Neural progenitor cell (in vitro differentiated cells): ENCODE measurements around the gene PLA2G5. TPM values are rescaled to one million over a fixed set of nuclear protein-coding genes. Genes with fewer than 3 reads are reported as not detected.

Experiments used
- DNase-seq: peaks from one replicate; pipeline ENCODE4 v3.0.0-alpha.2; 2016; ENCODE audit warnings: low spot score
- H2AFZ ChIP-seq: fragments of 200-600 bp; sonication (generic); replicated peaks from 2 replicates; pipeline ENCODE4 v1.6.1; 2016; ENCODE audit warnings: antibody characterized with exemption
- H3F3A ChIP-seq: fragments of 200-600 bp; sonication (generic); 2 replicates; pipeline ENCODE4 v1.6.1; 2016; ENCODE audit warnings: antibody characterized with exemption, low read depth
- H3K27ac ChIP-seq: fragments of 200-600 bp; sonication (generic); 2 replicates; pipeline ENCODE4 v1.5.1; 2016; ENCODE audit warnings: mild to moderate bottlenecking
- H3K27me3 ChIP-seq: fragments of 200-600 bp; sonication (generic); 2 replicates; pipeline ENCODE4 v1.6.1; 2016; ENCODE audit warnings: mild to moderate bottlenecking, moderate library complexity
- H3K36me3 ChIP-seq: fragments of 200-600 bp; sonication (generic); 2 replicates; pipeline ENCODE4 v1.5.1; 2016
- H3K4me1 ChIP-seq: fragments of 200-600 bp; sonication (generic); 2 replicates; pipeline ENCODE4 v1.6.1; 2016; ENCODE audit warnings: mixed run types
- H3K4me2 ChIP-seq: fragments of 200-600 bp; sonication (generic); 2 replicates; pipeline ENCODE4 v1.6.1; 2016
- H3K4me3 ChIP-seq: fragments of 200-600 bp; sonication (generic); 2 replicates; pipeline ENCODE4 v1.5.1; 2016
- H3K79me2 ChIP-seq: fragments of 200-600 bp; sonication (generic); 2 replicates; pipeline ENCODE4 v1.6.1; 2016; ENCODE audit warnings: low read depth
- H3K9ac ChIP-seq: fragments of 200-600 bp; sonication (generic); 2 replicates; pipeline ENCODE4 v1.6.1; 2016
- H3K9me3 ChIP-seq: fragments of 200-600 bp; sonication (generic); 2 replicates; pipeline ENCODE4 v1.5.1; 2016; ENCODE audit warnings: low read depth
- H4K20me1 ChIP-seq: fragments of 200-600 bp; sonication (generic); 2 replicates; pipeline ENCODE4 v1.6.1; 2016; ENCODE audit warnings: low read depth
- H3K27ac Mint-ChIP-seq: 3 replicates; pipeline ENCODE4 v1.8.0; 2021; ENCODE audit warnings: mixed read lengths
- H3K27me3 Mint-ChIP-seq: 2 replicates; pipeline ENCODE4 v1.8.0; 2022; ENCODE audit warnings: low read depth, mild to moderate bottlenecking, inconsistent platforms, moderate library complexity, mixed read lengths; ENCODE audit not compliant: insufficient read depth
- H3K36me3 Mint-ChIP-seq: 3 replicates; pipeline ENCODE4 v1.8.0; 2021; ENCODE audit warnings: mixed read lengths
- H3K4me1 Mint-ChIP-seq: 3 replicates; pipeline ENCODE4 v1.8.0; 2021; ENCODE audit warnings: mixed read lengths
- H3K4me3 Mint-ChIP-seq: 3 replicates; pipeline ENCODE4 v1.8.0; 2021; ENCODE audit warnings: mild to moderate bottlenecking, moderate library complexity, mixed read lengths
- H3K9me3 Mint-ChIP-seq: 3 replicates; pipeline ENCODE4 v1.8.0; 2020; ENCODE audit warnings: mixed read lengths
- EZH2 ChIP-seq: fragments of 200-600 bp; sonication (generic); IDR thresholded peaks from 2 replicates; pipeline ENCODE4 v1.6.1; 2017; ENCODE audit warnings: antibody characterized with exemption, mild to moderate bottlenecking, moderate library complexity
- EZH2phosphoT487 ChIP-seq: fragments of 200-600 bp; sonication (generic); IDR thresholded peaks from 2 replicates; pipeline ENCODE4 v1.6.1; 2017; ENCODE audit warnings: antibody characterized with exemption
- total RNA-seq: library from RNA; depleted of rRNA; stranded (reverse); fragments of >200 nt; gene quantifications from 2 replicates; pipeline ENCODE4 v1.2.3, GENCODE V29; 2015; ENCODE audit warnings: low replicate concordance
- TF ChIP-seq, protein P1 (sequence below): fragments of 200-600 bp; sonication (generic); IDR thresholded peaks from 2 replicates; pipeline ENCODE4 v1.5.1; 2017; ENCODE audit warnings: antibody characterized with exemption, mild to moderate bottlenecking

The PLA2G5 gene
- total RNA-seq, 1 donor from 2014 or later = not detected

DNA sequence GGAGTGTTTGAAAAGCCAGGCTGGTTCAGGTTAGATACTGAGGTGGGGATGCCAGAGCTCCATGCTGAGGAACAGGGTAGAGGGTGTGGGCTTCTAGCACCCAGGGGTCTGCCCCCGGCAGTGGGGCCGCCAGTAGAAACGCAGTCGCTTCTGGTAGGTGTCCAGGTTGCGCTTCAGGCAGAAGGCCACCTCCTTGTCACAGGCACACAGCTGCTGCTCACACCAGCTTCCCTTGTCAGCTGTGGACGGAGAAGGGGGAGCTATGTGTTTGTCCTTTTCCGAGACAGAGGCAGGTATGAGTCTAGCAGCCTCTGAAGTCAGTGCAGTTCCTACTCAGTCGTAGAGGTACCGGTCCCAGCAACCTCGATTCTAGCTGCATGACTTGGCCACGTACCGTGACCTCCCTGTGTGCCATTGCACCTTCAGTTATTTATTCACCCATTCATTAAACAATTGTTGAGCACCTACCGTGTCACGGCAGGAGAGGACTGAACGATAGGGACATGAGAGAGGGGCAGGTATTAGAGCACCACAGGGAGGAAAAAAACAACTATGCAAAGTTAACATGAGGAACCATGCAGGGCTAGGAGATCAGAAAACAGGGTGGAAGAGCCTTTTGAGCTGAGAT, 44.1 kb downstream of the PLA2G5 start:
- H3K4me3 ChIP-seq = no peak overlapping the region
- H3K27me3 Mint-ChIP-seq = peaks cover 13% of the 10 kb centered on the region
- no peaks in the 10 kb centered on the region for H3K9me3 ChIP-seq
- H3K4me1 Mint-ChIP-seq = no peaks in the 10 kb centered on the region
- H3K27me3 ChIP-seq = no peaks in the 10 kb centered on the region
- no peak overlapping the region for H3K4me2 ChIP-seq
- no peaks in the 10 kb centered on the region for H3K36me3 ChIP-seq
- H3K79me2 ChIP-seq = no peaks in the 10 kb centered on the region
- DNase-seq = no peak
- no peaks in the 10 kb centered on the region for H3K4me1 ChIP-seq
- H4K20me1 ChIP-seq = no peaks in the 10 kb centered on the region
- TF ChIP-seq, protein P1, sequence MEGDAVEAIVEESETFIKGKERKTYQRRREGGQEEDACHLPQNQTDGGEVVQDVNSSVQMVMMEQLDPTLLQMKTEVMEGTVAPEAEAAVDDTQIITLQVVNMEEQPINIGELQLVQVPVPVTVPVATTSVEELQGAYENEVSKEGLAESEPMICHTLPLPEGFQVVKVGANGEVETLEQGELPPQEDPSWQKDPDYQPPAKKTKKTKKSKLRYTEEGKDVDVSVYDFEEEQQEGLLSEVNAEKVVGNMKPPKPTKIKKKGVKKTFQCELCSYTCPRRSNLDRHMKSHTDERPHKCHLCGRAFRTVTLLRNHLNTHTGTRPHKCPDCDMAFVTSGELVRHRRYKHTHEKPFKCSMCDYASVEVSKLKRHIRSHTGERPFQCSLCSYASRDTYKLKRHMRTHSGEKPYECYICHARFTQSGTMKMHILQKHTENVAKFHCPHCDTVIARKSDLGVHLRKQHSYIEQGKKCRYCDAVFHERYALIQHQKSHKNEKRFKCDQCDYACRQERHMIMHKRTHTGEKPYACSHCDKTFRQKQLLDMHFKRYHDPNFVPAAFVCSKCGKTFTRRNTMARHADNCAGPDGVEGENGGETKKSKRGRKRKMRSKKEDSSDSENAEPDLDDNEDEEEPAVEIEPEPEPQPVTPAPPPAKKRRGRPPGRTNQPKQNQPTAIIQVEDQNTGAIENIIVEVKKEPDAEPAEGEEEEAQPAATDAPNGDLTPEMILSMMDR = no peak
- TF ChIP-seq EZH2phosphoT487 (no peak), EZH2 (no peak)
- H3F3A ChIP-seq = no peaks in the 10 kb centered on the region
- no peak overlapping the region for H3K4me3 Mint-ChIP-seq
- H3K27ac Mint-ChIP-seq = no peak overlapping the region
- H3K36me3 Mint-ChIP-seq = no peaks in the 10 kb centered on the region
- no peaks in the 10 kb centered on the region for H3K9me3 Mint-ChIP-seq
- H2AFZ ChIP-seq = no peak overlapping the region
- H3K27ac ChIP-seq = no peak overlapping the region
- no peak overlapping the region for H3K9ac ChIP-seq

DNA sequence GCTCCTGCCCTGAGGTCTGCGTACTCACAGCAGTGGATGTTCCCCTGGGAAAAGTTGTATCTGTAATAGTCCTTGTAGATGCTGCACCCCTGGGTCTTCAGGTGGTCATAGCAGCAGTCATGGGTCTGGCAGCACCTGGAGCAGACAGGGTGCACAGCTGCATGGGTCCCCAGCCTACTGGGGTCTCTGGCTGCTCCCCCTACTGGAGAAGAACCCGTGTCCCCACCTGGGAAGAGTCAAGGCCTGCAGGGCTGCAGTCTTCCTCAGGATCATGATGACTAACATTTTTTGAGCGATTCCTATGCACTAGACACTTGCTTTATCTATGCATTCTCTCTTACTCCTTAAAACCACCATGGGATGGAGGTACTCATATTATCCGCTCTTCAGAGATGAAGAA, 45.5 kb downstream of the PLA2G5 start:
- Histone ChIP-seq H3K36me3 (no peaks in the 10 kb centered on the region), H3K9me3 (no peaks in the 10 kb centered on the region), H3K79me2 (no peaks in the 10 kb centered on the region), H3K9ac (no peak overlapping the region), H3K4me2 (no peak overlapping the region), H2AFZ (no peak overlapping the region), H3K4me1 (no peaks in the 10 kb centered on the region), H3K27ac (no peak overlapping the region), H4K20me1 (no peaks in the 10 kb centered on the region), H3K4me3 (no peak overlapping the region), H3K27me3 (no peaks in the 10 kb centered on the region), H3F3A (no peaks in the 10 kb centered on the region)
- no peak for DNase-seq
- no peak for TF ChIP-seq EZH2
- TF ChIP-seq, protein P1 = peak; percentile 14
- TF ChIP-seq EZH2phosphoT487 = no peak
- Mint-ChIP-seq H3K4me1 (no peaks in the 10 kb centered on the region), H3K9me3 (no peaks in the 10 kb centered on the region), H3K36me3 (no peaks in the 10 kb centered on the region), H3K4me3 (no peak overlapping the region), H3K27me3 (peaks cover 13% of the 10 kb centered on the region), H3K27ac (no peak overlapping the region)

DNA sequence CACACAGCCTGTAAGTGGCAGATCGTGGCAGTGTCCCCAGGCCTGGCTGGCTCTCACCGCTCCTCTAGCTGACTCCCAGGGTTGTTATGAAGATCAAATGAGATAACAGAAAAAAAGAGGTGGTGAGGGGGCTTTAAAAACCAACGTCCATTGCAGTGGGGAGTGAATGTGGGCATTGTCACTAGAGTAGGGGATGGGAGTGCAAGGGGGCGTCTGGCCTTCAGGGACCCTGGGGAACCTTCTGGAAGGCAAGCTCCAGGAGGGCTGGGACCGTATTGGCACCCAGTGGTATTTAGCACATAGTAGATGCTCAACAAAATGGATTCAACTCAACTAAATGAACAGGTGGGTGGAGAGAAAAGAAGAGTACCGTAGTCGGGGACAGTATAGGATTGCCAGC, 45.9 kb downstream of the PLA2G5 start:
- Mint-ChIP-seq H3K36me3 (no peaks in the 10 kb centered on the region), H3K27ac (no peak overlapping the region), H3K27me3 (peaks cover 15% of the 10 kb centered on the region), H3K9me3 (no peaks in the 10 kb centered on the region), H3K4me1 (no peaks in the 10 kb centered on the region), H3K4me3 (no peak overlapping the region)
- no peak for DNase-seq
- no peaks in the 10 kb centered on the region for H3K4me1 ChIP-seq
- H3K9me3 ChIP-seq = no peaks in the 10 kb centered on the region
- no peak overlapping the region for H2AFZ ChIP-seq
- no peaks in the 10 kb centered on the region for H3K36me3 ChIP-seq
- H3K9ac ChIP-seq = no peak overlapping the region
- no peak overlapping the region for H3K4me3 ChIP-seq
- no peaks in the 10 kb centered on the region for H3F3A ChIP-seq
- H3K79me2 ChIP-seq = no peaks in the 10 kb centered on the region
- no peak overlapping the region for H3K27ac ChIP-seq
- H3K4me2 ChIP-seq = no peak overlapping the region
- no peaks in the 10 kb centered on the region for H3K27me3 ChIP-seq
- no peak for TF ChIP-seq EZH2phosphoT487
- TF ChIP-seq, protein P1 = no peak
- no peak for TF ChIP-seq EZH2
- H4K20me1 ChIP-seq = no peaks in the 10 kb centered on the region
